ENCODE measurements around the gene TNFAIP3. TPM values are rescaled to one million over a fixed set of nuclear protein-coding genes. Genes with fewer than 3 reads are reported as not detected.

TNFAIP3 gene
- total RNA-seq, 1 donor from 2014 or later: 45.9 TPM

- Histone ChIP-seq H3K36me3 (no peaks in the 10 kb centered on the region), H3K9me3 (no peaks in the 10 kb centered on the region), H3K4me3 (no peak overlapping the region), H3K27me3 (no peaks in the 10 kb centered on the region), H3K27ac (no peak overlapping the region), H3K4me1 (peaks cover 11% of the 10 kb centered on the region)
- ATAC-seq: no peak
- no peak for TF ChIP-seq CTCF (IDR thresholded peaks at IDR 0.05)
- DNase-seq: no peak
- intact Hi-C loops (cut with DNase I): no loop called here
Measured at GRCh38 chr6:137827977-137828810, 38.9 kb upstream of the TNFAIP3 start.

GRCh38 chr6:137829641-137830083 lies 37.4 kb upstream of the TNFAIP3 start:
- Histone ChIP-seq H3K4me1 (no peaks in the 10 kb centered on the region), H3K4me3 (no peak overlapping the region), H3K27ac (no peak overlapping the region), H3K9me3 (no peaks in the 10 kb centered on the region), H3K36me3 (no peaks in the 10 kb centered on the region), H3K27me3 (no peaks in the 10 kb centered on the region)
- DNase-seq (no peak), ATAC-seq (no peak)
- TF ChIP-seq CTCF (IDR thresholded peaks at IDR 0.05): no peak
- intact Hi-C loops (cut with DNase I): no loop called here

GRCh38 chr6:137830511-137830911 lies 36.5 kb upstream of the TNFAIP3 start:
- no peak for ATAC-seq
- TF ChIP-seq CTCF (IDR thresholded peaks at IDR 0.05): no peak
- no peak overlapping the region for H3K27ac ChIP-seq
- no peak for DNase-seq
- no peak overlapping the region for H3K4me3 ChIP-seq
- intact Hi-C loops (cut with DNase I): no loop called here
- H3K27me3 ChIP-seq: no peaks in the 10 kb centered on the region
- no peaks in the 10 kb centered on the region for H3K9me3 ChIP-seq
- H3K4me1 ChIP-seq: no peaks in the 10 kb centered on the region
- H3K36me3 ChIP-seq: no peaks in the 10 kb centered on the region

- no peak for TF ChIP-seq CTCF (IDR thresholded peaks at IDR 0.05)
- no peaks in the 10 kb centered on the region for H3K4me1 ChIP-seq
- no peaks in the 10 kb centered on the region for H3K27me3 ChIP-seq
- intact Hi-C loops (cut with DNase I): no loop called here
- DNase-seq (no peak), ATAC-seq (no peak)
- H3K9me3 ChIP-seq: no peaks in the 10 kb centered on the region
- H3K36me3 ChIP-seq: no peaks in the 10 kb centered on the region
- no peak overlapping the region for H3K4me3 ChIP-seq
- no peak overlapping the region for H3K27ac ChIP-seq
Measured at GRCh38 chr6:137832110-137832509, 34.9 kb upstream of the TNFAIP3 start.

- ATAC-seq: no peak
- no peak for DNase-seq
- no peak overlapping the region for H3K27ac ChIP-seq
- H3K4me1 ChIP-seq: no peaks in the 10 kb centered on the region
- no peaks in the 10 kb centered on the region for H3K27me3 ChIP-seq
- intact Hi-C loops (cut with DNase I): no loop called here
- no peak overlapping the region for H3K4me3 ChIP-seq
- no peak for TF ChIP-seq CTCF (IDR thresholded peaks at IDR 0.05)
- H3K9me3 ChIP-seq: no peaks in the 10 kb centered on the region
- H3K36me3 ChIP-seq: no peaks in the 10 kb centered on the region
Measured at GRCh38 chr6:137834508-137834907, 32.6 kb upstream of the TNFAIP3 start.

Measured in upper lobe of right lung (tissue), 1 donor.